SH-SY5Y (cell line): ENCODE measurements around the gene MRPS2.

Experiments used
- GATA2 ChIP-seq: IDR thresholded peaks from 2 replicates; pipeline ENCODE4 v1.6.1; 2011; ENCODE audit warnings: mild to moderate bottlenecking, low read depth, low read length
- GATA3 ChIP-seq: IDR thresholded peaks from 2 replicates; pipeline ENCODE4 v1.6.1; 2011; ENCODE audit warnings: low read depth, mild to moderate bottlenecking, low read length, moderate library complexity

MRPS2 gene

DNA sequence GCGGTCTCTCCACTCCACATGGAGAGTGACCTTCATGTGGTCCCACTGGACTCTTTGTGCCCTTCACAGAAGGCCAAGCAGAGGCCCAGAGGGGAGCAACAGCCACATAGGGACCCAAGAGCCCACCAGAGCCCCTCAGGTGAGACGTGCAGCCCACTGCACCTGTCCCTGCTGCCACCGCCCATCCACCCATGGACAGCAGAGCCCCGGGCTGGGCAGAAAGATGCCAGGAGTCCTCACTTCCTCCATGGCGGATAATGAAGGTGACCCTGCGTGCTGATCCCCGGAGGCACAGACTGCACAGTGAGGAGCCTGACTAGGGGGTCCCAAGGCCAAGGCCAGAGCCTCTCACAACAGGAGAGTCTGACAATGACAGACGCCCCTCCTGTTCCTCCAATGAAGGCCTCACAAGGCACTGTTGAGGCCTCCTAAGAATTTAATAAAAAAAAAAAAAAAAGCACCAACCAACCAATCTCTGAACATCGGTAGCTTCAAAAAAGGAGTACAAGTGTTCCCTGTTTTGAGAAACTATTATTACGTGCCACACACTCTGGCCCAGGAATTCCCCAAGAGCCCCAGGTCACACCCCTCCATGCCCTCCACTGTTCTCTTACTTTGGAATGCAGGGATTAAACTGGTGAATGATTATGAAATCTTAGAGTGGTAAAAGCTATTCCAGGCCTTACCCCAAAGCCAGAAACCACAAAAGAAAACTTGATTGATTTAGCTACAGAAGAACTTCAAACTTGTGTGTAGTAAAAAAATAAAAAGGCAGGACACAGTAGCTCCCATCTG is 23.7 kb upstream of the MRPS2 start:
- TF ChIP-seq GATA2 (no peak), GATA3 (no peak)

- no peak for TF ChIP-seq GATA3
- no peak for TF ChIP-seq GATA2
These were observed 22.3 kb upstream of the MRPS2 start for GRCh38 chr9:135478191-135478590.

DNA sequence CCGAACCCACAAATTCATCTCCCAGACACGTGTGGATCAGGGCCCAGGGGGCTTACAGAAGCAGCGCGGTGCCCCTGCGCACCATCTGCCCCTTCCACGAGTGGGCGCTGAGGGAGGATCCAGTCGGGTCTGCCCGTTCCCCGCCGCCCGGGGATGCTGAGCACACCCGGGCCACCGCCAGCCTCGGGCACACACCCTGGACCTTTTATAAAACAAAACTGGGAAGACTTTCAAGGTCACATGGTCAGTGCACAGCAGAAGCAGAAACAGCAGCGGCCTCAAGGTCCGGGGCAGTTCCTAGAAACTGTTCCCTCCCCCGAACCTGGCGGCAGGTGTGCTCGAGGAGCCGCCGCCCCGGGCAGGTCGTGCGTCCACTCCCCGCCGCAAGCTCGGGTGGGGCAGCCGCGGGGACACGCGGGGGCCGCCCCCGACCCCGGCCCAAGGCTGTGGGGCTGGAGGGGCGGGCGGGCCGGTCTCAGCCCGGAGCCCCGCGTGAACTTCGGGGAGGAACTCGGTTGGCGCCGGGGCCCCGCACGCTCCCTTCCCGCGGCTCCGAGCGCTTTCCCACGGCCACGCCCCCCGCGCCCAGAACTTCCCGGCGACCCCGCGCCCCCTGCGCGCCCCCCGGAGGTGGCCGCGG is 21.5 kb upstream of the MRPS2 start:
- TF ChIP-seq GATA3 (no peak), GATA2 (no peak)

- no peak for TF ChIP-seq GATA2
- no peak for TF ChIP-seq GATA3
These were observed 20.9 kb upstream of the MRPS2 start, which contains the start of gene PPP1R26 for GRCh38 chr9:135479469-135480052. TSS of gene PPP1R26 (plus strand) at chr9:135479782. CDS start at chr9:135484511, 4,729 bp downstream.

DNA sequence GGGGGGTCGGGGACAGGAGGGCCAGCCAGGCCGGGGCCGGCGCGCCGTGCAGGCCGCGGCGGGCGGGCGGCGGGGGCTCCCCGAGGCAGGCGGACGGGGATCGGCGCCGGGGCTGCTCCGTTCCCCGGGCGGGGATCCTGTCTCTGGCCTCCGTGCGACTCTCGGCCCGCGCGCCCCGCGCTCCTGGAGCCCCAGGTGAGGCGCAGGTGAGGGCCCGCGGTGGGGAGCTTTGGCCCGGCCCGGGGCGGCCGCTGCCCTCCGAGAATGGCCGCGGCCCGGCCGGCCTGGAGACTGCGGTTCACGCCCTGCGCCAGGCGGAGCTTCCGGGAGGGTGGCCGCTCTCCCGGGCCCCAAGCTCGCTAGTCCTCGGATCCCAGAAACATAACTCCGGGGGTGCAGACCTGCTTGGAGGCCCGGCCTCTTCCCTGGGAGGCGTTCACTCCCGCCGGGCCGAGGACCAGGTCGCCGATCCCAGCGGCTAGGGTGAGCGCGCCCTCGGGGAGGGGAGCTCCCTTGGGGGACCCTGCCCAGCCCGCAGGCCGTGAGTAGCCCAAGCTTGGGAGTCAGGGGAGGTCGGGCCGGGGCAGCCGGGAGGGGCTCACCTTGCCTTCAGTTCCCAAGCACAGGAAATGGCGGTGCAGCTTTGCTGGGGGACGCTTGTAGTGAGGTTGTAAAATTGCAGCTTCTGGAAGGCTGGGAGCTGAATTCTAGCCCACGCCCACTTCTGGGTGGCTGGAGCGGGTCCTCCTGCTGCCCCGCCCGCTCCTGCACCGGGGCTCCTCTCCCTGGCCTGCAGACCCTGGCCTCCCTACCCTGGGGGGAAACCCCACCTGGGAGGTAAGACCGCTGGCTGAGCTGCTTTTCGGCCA is 20.2 kb upstream of the MRPS2 start:
- TF ChIP-seq GATA3 (no peak), GATA2 (no peak)

- TF ChIP-seq GATA2 (no peak), GATA3 (no peak)
These were observed 19.6 kb upstream of the MRPS2 start for GRCh38 chr9:135480940-135481310.

DNA sequence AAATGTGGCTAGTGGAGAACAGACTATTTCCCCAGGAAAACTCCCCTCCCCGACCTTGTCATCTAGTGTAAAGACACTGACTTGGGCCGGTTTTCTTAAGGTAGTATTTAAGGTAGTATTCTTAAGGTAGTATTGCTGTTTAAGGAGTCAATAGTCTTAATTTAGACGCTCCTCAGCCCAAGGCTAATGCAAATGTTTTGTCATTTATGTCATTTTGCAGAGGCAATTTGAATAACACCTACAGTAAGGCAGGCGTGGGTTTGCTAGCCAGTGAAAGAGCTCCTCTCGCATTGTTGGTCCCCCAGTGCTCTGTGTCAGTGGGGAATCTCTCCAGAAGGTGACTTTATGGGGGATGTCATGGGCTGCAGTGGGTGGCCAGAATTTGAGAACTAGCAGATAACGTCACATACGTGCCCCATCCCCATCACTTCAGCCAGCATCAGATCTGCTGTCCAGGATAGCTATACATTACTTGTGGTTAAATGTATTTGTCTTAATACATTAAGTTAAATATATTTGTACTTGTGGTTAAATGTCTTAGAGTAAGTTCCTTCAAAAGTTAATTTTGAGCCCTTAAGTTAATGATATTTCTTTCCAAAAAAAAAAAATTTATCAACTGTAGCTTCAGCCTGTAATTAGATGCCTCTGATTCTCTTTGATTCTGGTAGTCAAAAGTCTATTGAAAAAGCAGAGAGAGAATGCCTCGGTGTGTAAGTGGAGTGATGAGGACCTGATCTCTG is 18.3 kb upstream of the MRPS2 start:
- TF ChIP-seq GATA2 (no peak), GATA3 (no peak)

- no peak for TF ChIP-seq GATA3
- TF ChIP-seq GATA2: no peak
These were observed 15.8 kb upstream of the MRPS2 start for GRCh38 chr9:135484460-135485277.

DNA sequence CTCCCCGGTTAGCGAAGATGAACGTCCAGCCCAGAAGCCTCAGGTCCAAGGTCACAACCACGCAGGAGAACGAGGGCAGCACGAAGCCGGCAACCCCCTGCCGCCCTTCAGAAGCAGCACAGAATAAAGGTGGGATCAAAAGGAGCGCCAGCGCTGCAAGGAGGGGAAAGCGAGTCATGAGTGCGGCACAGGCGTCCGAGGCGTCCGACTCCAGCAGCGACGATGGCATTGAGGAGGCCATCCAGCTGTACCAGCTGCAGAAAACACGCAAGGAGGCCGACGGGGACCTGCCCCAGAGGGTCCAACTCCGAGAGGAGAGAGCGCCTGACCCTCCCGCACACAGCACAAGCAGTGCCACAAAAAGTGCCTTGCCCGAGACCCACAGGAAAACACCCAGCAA is 15.1 kb upstream of the MRPS2 start:
- TF ChIP-seq GATA3: no peak
- no peak for TF ChIP-seq GATA2

DNA sequence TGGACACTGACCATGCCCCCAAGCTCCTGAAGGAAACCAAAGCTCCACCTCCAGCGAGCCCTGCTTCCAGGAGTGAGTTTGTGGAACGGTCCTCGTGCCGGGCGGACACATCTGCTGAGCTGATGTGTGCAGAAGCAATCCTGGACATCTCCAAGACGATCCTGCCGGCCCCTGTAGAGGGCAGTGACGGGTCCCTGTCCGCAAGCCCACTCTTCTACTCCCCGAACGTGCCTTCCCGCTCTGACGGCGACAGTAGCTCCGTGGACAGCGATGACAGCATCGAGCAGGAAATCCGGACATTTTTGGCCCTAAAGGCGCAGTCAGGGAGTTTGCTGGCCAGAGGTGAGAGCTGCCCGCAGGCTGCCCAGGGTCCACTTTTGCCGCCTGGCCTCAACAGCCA is 14.7 kb upstream of the MRPS2 start:
- TF ChIP-seq GATA3 (no peak), GATA2 (no peak)

DNA sequence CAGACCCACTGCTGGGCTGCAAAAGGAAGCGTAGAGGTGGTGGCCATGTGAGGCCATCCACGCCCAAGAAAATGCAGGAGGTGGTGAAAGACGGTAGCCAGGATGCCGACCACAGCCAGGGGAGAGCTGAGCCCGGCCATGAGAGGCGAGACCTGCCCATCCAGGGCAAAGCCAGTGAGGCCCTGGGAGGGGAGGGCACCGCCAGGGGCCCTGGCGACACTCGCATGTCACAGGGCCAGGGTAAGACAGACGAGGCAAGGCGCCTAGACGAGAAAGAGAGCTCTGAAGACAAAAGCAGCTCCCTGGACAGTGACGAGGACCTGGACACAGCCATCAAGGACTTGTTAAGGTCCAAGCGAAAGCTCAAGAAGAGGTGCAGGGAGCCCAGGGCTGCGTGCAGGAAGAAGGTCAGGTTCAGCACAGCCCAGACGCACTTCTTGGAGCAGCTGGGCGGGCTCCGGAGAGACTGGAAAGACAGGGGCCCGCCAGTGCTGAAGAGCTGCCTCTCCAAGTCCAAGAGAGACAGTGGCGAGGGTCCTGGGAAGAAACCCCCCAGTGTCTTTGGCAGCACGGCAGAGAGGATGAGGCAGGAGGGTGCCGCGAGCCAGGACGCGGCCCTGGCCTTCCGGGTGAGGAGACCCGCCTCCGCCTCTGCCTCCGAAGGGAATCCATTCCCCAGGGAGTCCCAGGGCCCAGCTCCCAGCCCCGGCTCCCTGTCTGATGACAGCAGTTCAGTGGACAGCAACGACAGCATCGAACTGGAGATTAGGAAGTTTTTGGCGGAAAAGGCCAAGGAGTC is 14.0 kb upstream of the MRPS2 start:
- TF ChIP-seq GATA2 (no peak), GATA3 (no peak)
